Measurements from ENCODE around the gene DNAH1. TPM values are rescaled to one million over a fixed set of nuclear protein-coding genes. Genes with fewer than 3 reads are reported as not detected.

Gene DNAH1
- total and polyA plus RNA-seq, 2 of the 13 experiments (the other 11 are each of a cell fraction or from before 2014, with no cell fraction given), result 0.64 to 3.5 TPM

- ChIA-PET POLR2A (interaction anchor here (0.7 to 9.0 kb wide), 27 partner anchors 8 to 804 kb away, joined by 3 to 165 read pairs (median 7); partner anchors contain the start of genes POC1A, PPM1M, SEMA3G and TWF2), CTCF (ENCODE audit: low intra/inter-chr PET ratio, low total read pairs) (interaction anchor here (3.8 kb wide), 1 partner anchor 50 kb away, joined by 49 read pairs; no protein-coding TSS in a partner anchor)
- Histone ChIP-seq H3K27me3 (ENCODE audit: control insufficient read depth in 1 of 2, insufficient read depth in 2 of 2, low read length in 2 of 2) (no peaks in the 10 kb centered on the region; a peak in 1 of 5 replicates), H3K36me3 (replicated peaks in 1 of 2; ENCODE audit: control insufficient read depth in 1 of 2, insufficient read depth in 2 of 2, low read length in 2 of 2) (peaks cover 11 to 22% of the 10 kb centered on the region in 2 experiments; a peak in 4 of 5 replicates), H3K27ac (ENCODE audit: extremely low read length, insufficient read depth, low read length) (peak overlapping the region; percentile 96), H3K9me3 (ENCODE audit: low read length) (no peaks in the 10 kb centered on the region), H3K4me2 (ENCODE audit: low read depth, low read length) (peak overlapping the region; percentile 97), H2AFZ (ENCODE audit: low read length) (no peak overlapping the region), H3K4me1 (ENCODE audit: insufficient read depth, low read length) (peaks cover 65% of the 10 kb centered on the region), H3K9ac (ENCODE audit: insufficient read depth, low read depth, low read length) (peak overlapping the region; percentile 99), H3K79me2 (ENCODE audit: insufficient read depth, low read length) (peaks cover 28% of the 10 kb centered on the region), H4K20me1 (ENCODE audit: insufficient read depth, low read length) (peaks cover 23% of the 10 kb centered on the region), H3K4me3 (replicated peaks in 1 of 3; ENCODE audit: insufficient read depth in 1 of 3, low read depth in 2 of 3, low read length in 3 of 3) (peak overlapping the region; percentile 11 to 97 (median 78); a peak in 5 of 6 replicates)
- in situ Hi-C loops (cut with HindIII; ENCODE audit: extremely low pct_ligation_motif_present, low pct_unique_long_range_greater_than_20kb), result no loop called here
- BruUV-seq (replicated peaks), result no TSS peak
- WGBS (ENCODE audit: low lambda C conversion rate), result 33% methylated on average over 1 of the region's 1 CpG
- no peak for DNase-seq (ENCODE audit: low spot score)
- no peak for FAIRE-seq
- intact Hi-C loops (cut with micrococcal nuclease; ENCODE audit: unreplicated experiment), result loop anchor here (5.0 to 10.0 kb wide), 2 partner anchors 52 to 475 kb away; partner anchors contain the start of gene TWF2
- no peak; the same call in 2 of the 3 replicates for ATAC-seq
- no peak for TF ChIP-seq NR1H2 (CRISPR knock-in tag; IDR thresholded peaks at IDR 0.05; ENCODE audit: borderline replicate concordance, low read depth)
- TF ChIP-seq ZNF326 (CRISPR knock-in tag; IDR thresholded peaks at IDR 0.05; ENCODE audit: borderline replicate concordance), result no peak
- TF ChIP-seq ZNF510 (CRISPR knock-in tag; IDR thresholded peaks at IDR 0.05; ENCODE audit: low read depth), result no peak
- no peak for TF ChIP-seq ZNF687 (CRISPR knock-in tag; IDR thresholded peaks at IDR 0.05)
- TF ChIP-seq SETDB1 (CRISPR knock-in tag; IDR thresholded peaks at IDR 0.05; ENCODE audit: borderline replicate concordance), result peak; percentile 79; the same call in 1 of the 2 replicates
- no peak for TF ChIP-seq MAFG (CRISPR knock-in tag; IDR thresholded peaks at IDR 0.05)
- no peak for TF ChIP-seq NBN (conservative IDR thresholded peaks at IDR 0.05)
- no peak for TF ChIP-seq FOXK1 (CRISPR knock-in tag; IDR thresholded peaks at IDR 0.05; ENCODE audit: borderline replicate concordance, low read depth)
- no peak for TF ChIP-seq SMC3 (IDR thresholded peaks at IDR 0.05; ENCODE audit: low read length)
- TF ChIP-seq KAT7 (CRISPR knock-in tag; IDR thresholded peaks at IDR 0.05; ENCODE audit: borderline replicate concordance), result no peak
- TF ChIP-seq ZNF234 (CRISPR knock-in tag; conservative IDR thresholded peaks at IDR 0.05), result peak; percentile 23; the same call in 1 of the 2 replicates
- no peak for TF ChIP-seq ZNF512 (CRISPR knock-in tag; IDR thresholded peaks at IDR 0.05)
- TF ChIP-seq ZBTB8A (CRISPR knock-in tag; IDR thresholded peaks at IDR 0.05; ENCODE audit: borderline replicate concordance, low read depth), result no peak
- TF ChIP-seq HES4 (CRISPR knock-in tag; IDR thresholded peaks at IDR 0.05; ENCODE audit: borderline replicate concordance), result no peak
- no peak; the same call in 1 of the 2 replicates for TF ChIP-seq SP2 (CRISPR knock-in tag; IDR thresholded peaks at IDR 0.05)
- TF ChIP-seq HOMEZ (CRISPR knock-in tag; IDR thresholded peaks at IDR 0.05; ENCODE audit: low read depth), result no peak
- TF ChIP-seq FOXK2 (IDR thresholded peaks at IDR 0.05), result no peak
- peak; percentile 10; the same call in 1 of the 2 replicates for TF ChIP-seq SAFB2 (CRISPR knock-in tag; IDR thresholded peaks at IDR 0.05; ENCODE audit: borderline replicate concordance, low read depth)
- TF ChIP-seq ZNF572 (CRISPR knock-in tag; IDR thresholded peaks at IDR 0.05), result peak; percentile 72; the same call in 1 of the 2 replicates
Measured at GRCh38 chr3:52289338-52289746, 26.8 kb upstream of the DNAH1 start.
